Pancreas (tissue), 10 donors: Measurements from ENCODE around the gene PHYH. TPM values are rescaled to one million over a fixed set of nuclear protein-coding genes. Genes with fewer than 3 reads are reported as not detected.

Experiments
- ATAC-seq, 4 donors: fragments of 200-7000 bp; cut with Tn5 transposase; one replicate each; pipeline versions ENCODE4 v1.8.0 to v1.9.1; 2020; ENCODE audit warnings: mild to moderate bottlenecking in 4 of 4, moderate library complexity in 4 of 4
- DNase-seq, 6 donors: peaks; one replicate each; pipeline ENCODE4 v3.0.0-alpha.2; 2020
- FAIRE-seq: peaks from 2 replicates; lab custom pipeline; 2012; peaks lifted over from hg19 to GRCh38; lab: Jason Lieb, UNC
- H3K27ac ChIP-seq, 4 donors: fragments of 200-600 bp; sonication (generic); 1 replicate in 3 of 4; 2 replicates in 1 of 4; pipeline versions ENCODE4 v1.5.0 to v1.8.0; 2020
- H3K27me3 ChIP-seq, 4 donors: fragments of 200-600 bp; one replicate each; pipeline ENCODE4 v1.8.0; 2021
- H3K36me3 ChIP-seq, 3 donors: fragments of 200-600 bp; sonication (generic) in 1 of 3; one replicate each; pipeline versions ENCODE4 v1.5.0 to v1.8.0; 2020 to 2021
- H3K4me1 ChIP-seq, 3 donors: fragments of 200-600 bp; one replicate each; pipeline ENCODE4 v1.8.0; 2021
- H3K4me3 ChIP-seq, 4 donors: fragments of 200-600 bp; sonication (generic) in 2 of 4; one replicate each; pipeline versions ENCODE4 v1.5.0 to v1.8.0; 2020 to 2021
- H3K9me3 ChIP-seq, 4 donors: fragments of 200-600 bp; one replicate each; pipeline ENCODE4 v1.8.0; 2021
- WGBS, 2 donors: extraction: QIAGEN DNeasy Blood & Tissue Kit; methylation state at CpG; one replicate each; pipeline ENCODE4 v1.1.7; 2013; 5-methylcytosine and 5-hydroxymethylcytosine counted together
- intact Hi-C, 3 donors: fragments of 100-400 bp; cut with DNase I; formaldehyde crosslinking; loops; one replicate each; pipeline versions ENCODE4 v1.11.1 to v1.14.2; 2022
- polyA plus RNA-seq, 2 donors: library from polyadenylated mRNA; stranded (reverse); fragments of 200-250 nt; gene quantifications; one replicate each; pipeline ENCODE4 v1.2.3, GENCODE V29; 2013
- total RNA-seq, 6 donors: library from RNA; stranded (reverse); fragmentation: NEBNext Ultra II Directional in 4 of 6; extraction: Animal tissue kit (Norgen Biotek cat#: 25700) in 4 of 6; gene quantifications; one replicate each; pipeline versions ENCODE4 v1.2.1 to v1.2.4, GENCODE V29; 2021 to 2023
- TF ChIP-seq, protein P1 (sequence below), 4 donors: fragments of 200-600 bp; sonication (generic) in 3 of 4; IDR thresholded peaks; one replicate each; pipeline versions ENCODE4 v1.5.0 to v1.8.0; 2021; ENCODE audit warnings: antibody characterized with exemption in 4 of 4
- donor health status: healthy with polysubstance abuse.
- donor health status: DM: no; HTN: no; CAD: no; lungs with moderate emphysema.
- donor health status: DM: no; HTN: no; CAD: no.
- donor health status: control.
- donor health status: control.
- donor health status: Bipolar disorder and iron deficiency.
- donor health status: DM: yes; HTN: yes; CAD: no.
- donor health status: DM: no; HTN: no; CAD: no.
- donor health status: DM: no; HTN: no; CAD: no.
- donor health status: DM: yes; HTN: yes; CAD: no.

The PHYH gene
- total and polyA plus RNA-seq, 8 donors, result 13.4 to 32.0 (median 19.3) TPM

DNA sequence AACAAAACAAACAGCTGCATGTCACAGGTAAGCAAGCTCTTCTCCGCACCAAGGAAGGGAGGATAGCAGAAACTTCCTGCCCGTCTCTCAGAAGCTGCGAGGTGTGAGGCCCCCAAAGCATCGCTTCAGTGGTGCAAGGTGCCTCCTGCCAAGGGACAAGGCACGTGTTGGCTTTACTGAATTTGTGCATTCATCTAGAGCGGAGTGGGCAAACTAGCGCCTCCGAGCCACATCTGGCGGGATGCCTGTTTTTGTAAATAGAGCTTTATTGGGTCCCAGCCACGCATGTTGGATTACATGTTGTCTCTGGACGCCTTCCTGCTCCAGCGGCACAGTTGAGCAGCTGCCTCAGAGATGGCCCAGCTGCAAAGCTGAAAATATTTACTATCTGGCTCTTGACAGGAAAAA is 27.7 kb downstream of the PHYH start:
- no peaks in the 10 kb centered on the region for H3K36me3 ChIP-seq
- TF ChIP-seq, protein P1, sequence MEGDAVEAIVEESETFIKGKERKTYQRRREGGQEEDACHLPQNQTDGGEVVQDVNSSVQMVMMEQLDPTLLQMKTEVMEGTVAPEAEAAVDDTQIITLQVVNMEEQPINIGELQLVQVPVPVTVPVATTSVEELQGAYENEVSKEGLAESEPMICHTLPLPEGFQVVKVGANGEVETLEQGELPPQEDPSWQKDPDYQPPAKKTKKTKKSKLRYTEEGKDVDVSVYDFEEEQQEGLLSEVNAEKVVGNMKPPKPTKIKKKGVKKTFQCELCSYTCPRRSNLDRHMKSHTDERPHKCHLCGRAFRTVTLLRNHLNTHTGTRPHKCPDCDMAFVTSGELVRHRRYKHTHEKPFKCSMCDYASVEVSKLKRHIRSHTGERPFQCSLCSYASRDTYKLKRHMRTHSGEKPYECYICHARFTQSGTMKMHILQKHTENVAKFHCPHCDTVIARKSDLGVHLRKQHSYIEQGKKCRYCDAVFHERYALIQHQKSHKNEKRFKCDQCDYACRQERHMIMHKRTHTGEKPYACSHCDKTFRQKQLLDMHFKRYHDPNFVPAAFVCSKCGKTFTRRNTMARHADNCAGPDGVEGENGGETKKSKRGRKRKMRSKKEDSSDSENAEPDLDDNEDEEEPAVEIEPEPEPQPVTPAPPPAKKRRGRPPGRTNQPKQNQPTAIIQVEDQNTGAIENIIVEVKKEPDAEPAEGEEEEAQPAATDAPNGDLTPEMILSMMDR (IDR thresholded peaks at IDR 0.05), result no peak
- 81 to 82% methylated on average over 12 of the region's 12 CpGs for WGBS, 2 donors
- no peaks in the 10 kb centered on the region for H3K9me3 ChIP-seq
- no peak overlapping the region for H3K4me3 ChIP-seq
- intact Hi-C loops, result no loop called here
- no peaks in the 10 kb centered on the region for H3K4me1 ChIP-seq
- FAIRE-seq (no peak), DNase-seq (no peak), ATAC-seq (peak in 1 of 4 donors; percentile 29)
- H3K27me3 ChIP-seq, result no peaks in the 10 kb centered on the region
- no peak overlapping the region for H3K27ac ChIP-seq

DNA sequence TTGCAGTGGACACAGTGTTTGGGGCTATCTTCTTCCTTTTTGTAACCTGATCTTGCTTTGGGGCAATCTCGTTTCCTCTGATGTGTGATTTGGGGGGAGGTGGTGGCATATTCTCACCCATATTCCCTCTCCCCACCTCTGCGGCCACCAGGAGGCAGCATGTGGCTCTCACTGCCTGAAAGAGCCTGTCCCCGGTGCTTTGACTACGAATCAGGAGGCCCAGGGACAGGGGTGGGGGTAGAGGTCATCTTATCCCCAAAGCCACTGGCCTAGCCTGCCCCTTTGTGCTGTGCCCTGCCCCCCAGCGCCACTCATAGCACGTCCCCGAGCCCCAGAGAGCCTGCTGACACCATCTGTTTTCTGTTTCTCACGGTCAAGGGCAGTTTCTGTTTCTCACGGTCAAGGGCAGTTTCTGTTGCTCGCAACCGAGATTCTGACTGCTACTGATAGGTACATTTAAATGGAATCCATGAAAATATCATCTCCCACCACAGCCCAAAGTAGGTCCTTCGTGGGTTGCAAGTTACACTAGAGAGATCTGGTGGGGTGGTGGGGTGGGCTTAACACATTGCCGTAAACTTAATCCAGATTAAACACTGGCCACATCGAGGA is 28.2 kb downstream of the PHYH start:
- ATAC-seq (peak; percentile 78 to 95 (median 89)), DNase-seq (peak; percentile 23 to 74 (median 60)), FAIRE-seq (no peak)
- no peaks in the 10 kb centered on the region for H3K36me3 ChIP-seq
- H3K27ac ChIP-seq, result no peak overlapping the region
- no peaks in the 10 kb centered on the region for H3K4me1 ChIP-seq
- no peaks in the 10 kb centered on the region for H3K27me3 ChIP-seq
- H3K9me3 ChIP-seq, result no peaks in the 10 kb centered on the region
- TF ChIP-seq, protein P1 (IDR thresholded peaks at IDR 0.05), result peak in 1 of 4 donors; percentile 14
- WGBS, 2 donors, result 25 to 31% methylated on average over 13 to 14 of the region's 14 CpGs
- intact Hi-C loops, result no loop called here
- H3K4me3 ChIP-seq, result no peak overlapping the region

DNA sequence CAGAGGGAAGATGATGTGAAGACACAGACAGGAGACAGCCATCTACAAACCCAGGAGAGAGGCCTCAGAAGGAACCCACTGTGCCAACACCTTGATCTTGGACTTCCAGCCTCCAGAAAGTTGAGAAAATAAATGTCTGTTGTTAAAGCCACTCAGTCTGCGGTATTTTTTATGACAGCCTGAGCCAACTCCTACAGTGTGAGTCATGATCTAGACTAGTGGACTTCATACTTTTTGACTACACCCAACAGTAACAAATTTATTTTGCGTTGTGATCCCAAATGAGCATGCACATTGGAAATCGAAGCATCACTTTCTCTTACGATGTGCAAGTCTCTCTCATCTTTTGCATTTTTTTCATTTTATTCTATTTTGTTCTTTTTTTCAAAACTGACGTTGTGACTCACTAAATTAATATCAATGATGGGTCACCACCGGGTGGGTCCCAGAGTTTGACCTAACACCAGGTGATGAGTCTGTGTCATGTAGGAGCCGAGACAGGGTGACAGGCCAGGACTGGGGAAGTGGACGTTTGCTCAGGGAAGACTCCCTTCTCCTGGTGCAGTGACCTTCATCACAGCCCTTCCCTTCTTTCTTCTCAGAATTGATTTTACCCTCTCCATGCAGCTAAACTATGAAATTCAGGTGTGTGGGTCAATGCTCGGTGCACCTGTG is 28.9 kb downstream of the PHYH start:
- Histone ChIP-seq H3K27ac (no peak overlapping the region), H3K4me1 (no peaks in the 10 kb centered on the region), H3K36me3 (no peaks in the 10 kb centered on the region), H3K27me3 (no peaks in the 10 kb centered on the region), H3K4me3 (no peak overlapping the region), H3K9me3 (no peaks in the 10 kb centered on the region)
- DNase-seq, result no peak
- TF ChIP-seq, protein P1 (IDR thresholded peaks at IDR 0.05), result no peak
- FAIRE-seq, result peak; percentile 41
- WGBS, 2 donors, result 83 to 86% methylated on average over 9 of the region's 9 CpGs
- intact Hi-C loops, result no loop called here
- peak in 1 of 4 donors; percentile 43 for ATAC-seq

DNA sequence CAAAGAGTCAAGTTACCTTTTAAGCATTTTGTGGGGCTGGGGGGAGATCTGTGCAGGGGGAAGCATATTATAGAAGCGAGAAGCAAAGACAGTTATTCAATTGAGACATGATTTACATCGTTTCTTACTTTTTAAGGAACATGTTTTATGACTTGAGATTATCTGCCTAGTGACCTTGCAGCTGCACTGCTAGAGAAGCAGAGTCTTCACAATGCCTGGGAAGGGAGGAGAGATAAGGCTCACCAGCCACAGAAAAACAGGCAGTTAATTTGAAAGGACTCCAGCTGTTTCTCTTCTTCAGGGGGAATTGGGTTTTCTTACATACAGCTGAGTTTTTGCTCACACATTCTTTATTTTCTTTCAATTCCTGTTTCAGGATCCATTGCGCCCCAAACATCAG is 31.0 kb downstream of the PHYH start:
- no peak for ATAC-seq
- no peak overlapping the region for H3K27ac ChIP-seq
- no peaks in the 10 kb centered on the region for H3K9me3 ChIP-seq
- intact Hi-C loops, result no loop called here
- FAIRE-seq, result no peak
- DNase-seq, result no peak
- no peak overlapping the region for H3K4me3 ChIP-seq
- no peaks in the 10 kb centered on the region for H3K36me3 ChIP-seq
- H3K27me3 ChIP-seq, result no peaks in the 10 kb centered on the region
- TF ChIP-seq, protein P1 (IDR thresholded peaks at IDR 0.05), result no peak
- 30 to 69% methylated on average over 3 of the region's 3 CpGs for WGBS, 2 donors
- no peaks in the 10 kb centered on the region for H3K4me1 ChIP-seq

DNA sequence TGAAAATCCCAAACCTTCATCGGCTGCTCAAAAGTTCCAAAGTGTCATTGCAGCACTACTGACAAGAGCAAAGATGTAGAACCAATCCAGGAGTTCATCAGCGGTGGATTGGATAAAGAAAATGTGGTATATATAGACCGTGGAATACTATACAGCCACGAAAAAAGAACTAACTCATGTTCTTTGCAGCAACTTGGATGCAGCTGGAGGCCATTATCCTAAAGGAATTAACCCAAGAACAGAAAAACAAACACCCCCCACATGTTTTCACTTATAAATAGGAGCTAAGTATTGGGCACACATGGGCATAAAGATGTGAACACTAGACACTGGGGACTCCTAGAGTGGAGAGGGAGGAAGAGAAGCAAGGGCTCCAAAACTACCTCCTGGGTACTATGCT is 31.6 kb downstream of the PHYH start:
- 74 to 95% methylated on average over 4 of the region's 4 CpGs for WGBS, 2 donors
- no peaks in the 10 kb centered on the region for H3K27me3 ChIP-seq
- no peaks in the 10 kb centered on the region for H3K9me3 ChIP-seq
- intact Hi-C loops, result no loop called here
- no peaks in the 10 kb centered on the region for H3K36me3 ChIP-seq
- TF ChIP-seq, protein P1 (IDR thresholded peaks at IDR 0.05), result no peak
- ATAC-seq (no peak), DNase-seq (no peak), FAIRE-seq (no peak)
- H3K4me3 ChIP-seq, result no peak overlapping the region
- no peaks in the 10 kb centered on the region for H3K4me1 ChIP-seq
- H3K27ac ChIP-seq, result no peak overlapping the region
